PFSK-1 (cell line): ENCODE measurements around the gene NBEAL2.

Source experiments
- POLR2AphosphoS5 ChIP-seq: IDR thresholded peaks from 2 replicates; pipeline ENCODE4 v1.6.1; 2012; ENCODE audit warnings: low read depth, mild to moderate bottlenecking, control low read depth, low read length, moderate library complexity
- SIN3A ChIP-seq: IDR thresholded peaks from 2 replicates; pipeline ENCODE4 v1.6.1; 2012; ENCODE audit warnings: mild to moderate bottlenecking, low read length, moderate library complexity, borderline replicate concordance; ENCODE audit not compliant: insufficient read depth
- TF ChIP-seq, protein P1 (sequence below), 2 experiments: IDR thresholded peaks; 2 replicates each; pipeline versions ENCODE4 v1.6.1 to v1.8.0; 2011 to 2012; ENCODE audit warnings: low read depth in 2 of 2, low read length in 2 of 2, control low read depth in 1 of 2, inconsistent platforms in 1 of 2, mild to moderate bottlenecking in 1 of 2, moderate library complexity in 1 of 2; ENCODE audit not compliant: insufficient read depth in 1 of 2

DNA sequence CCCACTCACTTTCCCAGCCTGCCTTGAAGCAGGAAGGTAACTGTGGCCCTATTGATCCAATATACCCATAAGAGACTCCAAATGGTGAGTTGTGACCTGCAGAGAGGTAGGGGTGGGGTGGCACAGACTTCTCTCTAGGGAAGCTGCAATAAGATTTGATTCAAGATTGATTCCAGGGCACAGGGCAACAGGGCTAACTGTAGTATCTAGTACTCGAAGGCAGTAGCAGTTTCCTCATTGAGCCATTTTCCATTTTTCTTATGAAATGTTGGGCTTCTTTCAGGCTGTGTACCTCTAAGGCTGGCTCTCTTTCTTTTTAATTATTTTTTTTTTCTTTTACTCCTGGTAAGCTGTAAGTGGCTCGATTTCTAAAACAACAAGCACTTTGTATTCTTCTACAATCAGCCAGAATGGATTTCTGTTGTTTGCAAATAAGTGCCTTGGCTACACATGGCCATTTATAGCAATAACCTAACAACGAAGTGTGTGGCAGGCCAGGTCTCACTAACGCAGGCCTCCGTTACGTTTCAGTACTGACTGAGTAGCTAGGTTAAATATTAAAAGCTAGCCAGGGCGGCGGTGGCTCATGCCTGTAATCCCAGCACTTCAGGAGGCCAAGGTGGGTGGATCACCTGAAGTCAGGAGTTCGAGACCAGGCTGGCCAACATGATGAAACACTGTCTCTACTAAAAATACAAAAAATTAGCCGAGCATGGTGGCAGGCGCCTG lies 22.2 kb upstream of the NBEAL2 start:
- TF ChIP-seq POLR2AphosphoS5 (no peak), SIN3A (no peak)
- TF ChIP-seq, protein P1, sequence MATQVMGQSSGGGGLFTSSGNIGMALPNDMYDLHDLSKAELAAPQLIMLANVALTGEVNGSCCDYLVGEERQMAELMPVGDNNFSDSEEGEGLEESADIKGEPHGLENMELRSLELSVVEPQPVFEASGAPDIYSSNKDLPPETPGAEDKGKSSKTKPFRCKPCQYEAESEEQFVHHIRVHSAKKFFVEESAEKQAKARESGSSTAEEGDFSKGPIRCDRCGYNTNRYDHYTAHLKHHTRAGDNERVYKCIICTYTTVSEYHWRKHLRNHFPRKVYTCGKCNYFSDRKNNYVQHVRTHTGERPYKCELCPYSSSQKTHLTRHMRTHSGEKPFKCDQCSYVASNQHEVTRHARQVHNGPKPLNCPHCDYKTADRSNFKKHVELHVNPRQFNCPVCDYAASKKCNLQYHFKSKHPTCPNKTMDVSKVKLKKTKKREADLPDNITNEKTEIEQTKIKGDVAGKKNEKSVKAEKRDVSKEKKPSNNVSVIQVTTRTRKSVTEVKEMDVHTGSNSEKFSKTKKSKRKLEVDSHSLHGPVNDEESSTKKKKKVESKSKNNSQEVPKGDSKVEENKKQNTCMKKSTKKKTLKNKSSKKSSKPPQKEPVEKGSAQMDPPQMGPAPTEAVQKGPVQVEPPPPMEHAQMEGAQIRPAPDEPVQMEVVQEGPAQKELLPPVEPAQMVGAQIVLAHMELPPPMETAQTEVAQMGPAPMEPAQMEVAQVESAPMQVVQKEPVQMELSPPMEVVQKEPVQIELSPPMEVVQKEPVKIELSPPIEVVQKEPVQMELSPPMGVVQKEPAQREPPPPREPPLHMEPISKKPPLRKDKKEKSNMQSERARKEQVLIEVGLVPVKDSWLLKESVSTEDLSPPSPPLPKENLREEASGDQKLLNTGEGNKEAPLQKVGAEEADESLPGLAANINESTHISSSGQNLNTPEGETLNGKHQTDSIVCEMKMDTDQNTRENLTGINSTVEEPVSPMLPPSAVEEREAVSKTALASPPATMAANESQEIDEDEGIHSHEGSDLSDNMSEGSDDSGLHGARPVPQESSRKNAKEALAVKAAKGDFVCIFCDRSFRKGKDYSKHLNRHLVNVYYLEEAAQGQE (IDR thresholded peaks at IDR 0.05; ENCODE audit: insufficient read depth in 1 of 2, low read depth in 2 of 2, low read length in 2 of 2) = no peak
